GM12878 (cell line): ENCODE data around the gene SORBS1. TPM values are rescaled to one million over a fixed set of nuclear protein-coding genes. Genes with fewer than 3 reads are reported as not detected.

Source experiments
- ATAC-seq: fragments of 200-7000 bp; cut with Tn5 transposase; 3 replicates; pipeline ENCODE4 v1.9.1; 2020; ENCODE audit warnings: mild to moderate bottlenecking, moderate library complexity
- BruUV-seq: library from RNA; stranded (reverse); fragments of 400-500 nt; replicated peaks from 2 replicates; lab custom pipeline; 2021; lab: Mats Ljungman, UMichigan
- CTCF ChIA-PET: fragments of 300-600 bp; sonication (Branson Sonifier 250); formaldehyde crosslinking; extraction: SDS; loops from one replicate; lab custom pipeline; 2021; ENCODE audit warnings: inconsistent platforms; lab: Yijun Ruan, JAX
- POLR2A ChIA-PET: fragments of 350-600 bp; formaldehyde crosslinking; extraction: SDS; loops from one replicate; lab custom pipeline; 2021; ENCODE audit warnings: inconsistent platforms; lab: Charles Lee
- RAD21 ChIA-PET: fragments of 300-600 bp; sonication (Branson Sonifier 250); formaldehyde crosslinking; loops from one replicate; lab custom pipeline; 2023; ENCODE audit warnings: antibody characterized with exemption; ENCODE audit not compliant: unreplicated experiment; lab: Charles Lee
- SMC1A ChIA-PET: fragments of 300-600 bp; sonication (Branson Sonifier 250); formaldehyde crosslinking; loops from one replicate; lab custom pipeline; 2023; ENCODE audit not compliant: unreplicated experiment, uncharacterized antibody; lab: Charles Lee
- DNase-seq: peaks from one replicate; pipeline ENCODE4 v3.0.0-alpha.2; 2011; ENCODE audit warnings: low read depth, low spot score
- FAIRE-seq: peaks from 3 replicates; lab custom pipeline; 2011; peaks lifted over from hg19 to GRCh38; lab: Jason Lieb, UNC
- H2AFZ ChIP-seq: 2 replicates; pipeline ENCODE4 v1.6.0; 2011; ENCODE audit warnings: low read depth, low read length, control low read depth; ENCODE audit not compliant: control insufficient read depth
- H3K27ac ChIP-seq: 2 replicates; pipeline ENCODE4 v1.5.1; 2011; ENCODE audit warnings: control low read depth; ENCODE audit not compliant: control insufficient read depth, insufficient read depth
- H3K27me3 ChIP-seq, 2 experiments: replicated peaks in 1 of 2; 2 replicates each; pipeline versions ENCODE4 v1.6.0 to v1.6.1; 2011; ENCODE audit warnings: low read length in 1 of 2; ENCODE audit not compliant: control insufficient read depth in 2 of 2, insufficient read depth in 2 of 2
- H3K36me3 ChIP-seq, 2 experiments: 2 replicates each; pipeline ENCODE4 v1.5.1; 2011; ENCODE audit warnings: low read length in 1 of 2; ENCODE audit not compliant: control insufficient read depth in 2 of 2, insufficient read depth in 2 of 2
- H3K4me1 ChIP-seq: 2 replicates; pipeline ENCODE4 v1.6.1; 2011; ENCODE audit warnings: mild to moderate bottlenecking, low read length, moderate library complexity, mixed read lengths; ENCODE audit not compliant: control insufficient read depth, insufficient read depth
- H3K4me2 ChIP-seq: 2 replicates; pipeline ENCODE4 v1.6.0; 2011; ENCODE audit warnings: control low read depth; ENCODE audit not compliant: control insufficient read depth, insufficient read depth
- H3K4me3 ChIP-seq: fragments of 200-600 bp; sonication (generic); 2 replicates; pipeline ENCODE4 v1.5.1; 2016
- H3K79me2 ChIP-seq: 2 replicates; pipeline ENCODE4 v1.6.0; 2011; ENCODE audit warnings: low read length; ENCODE audit not compliant: control insufficient read depth, insufficient read depth
- H3K9ac ChIP-seq: 2 replicates; pipeline ENCODE4 v1.8.0; 2011; ENCODE audit warnings: low read length, control low read depth, mixed read lengths; ENCODE audit not compliant: control insufficient read depth, insufficient read depth
- H3K9me3 ChIP-seq: replicated peaks from 3 replicates; pipeline ENCODE4 v1.5.1; 2011; ENCODE audit warnings: mild to moderate bottlenecking, low read length; ENCODE audit not compliant: control insufficient read depth, insufficient read depth
- H4K20me1 ChIP-seq: 2 replicates; pipeline ENCODE4 v1.6.0; 2011; ENCODE audit not compliant: control insufficient read depth, insufficient read depth
- BRCA1 ChIP-seq: IDR thresholded peaks from 2 replicates; pipeline ENCODE4 v1.6.1; 2011; ENCODE audit warnings: low read depth, low read length, improper control_type of control experiment
- CHD4 ChIP-seq: fragments of 200-600 bp; sonication (generic); IDR thresholded peaks from 2 replicates; pipeline ENCODE4 v1.6.1; 2016; ENCODE audit warnings: mild to moderate bottlenecking
- EGR1 ChIP-seq, 2 experiments: IDR thresholded peaks; 1 replicate in 1 of 2; 2 replicates in 1 of 2; pipeline ENCODE4 v1.6.1; 2011 to 2012; ENCODE audit warnings: low read depth in 2 of 2, low read length in 2 of 2, borderline replicate concordance in 1 of 2, mild to moderate bottlenecking in 1 of 2, moderate library complexity in 1 of 2
- GABPA ChIP-seq: IDR thresholded peaks from 2 replicates; pipeline ENCODE4 v1.6.1; 2014; ENCODE audit warnings: antibody characterized with exemption, low read depth, mild to moderate bottlenecking, inconsistent platforms
- JUNB ChIP-seq: IDR thresholded peaks from 2 replicates; pipeline ENCODE4 v1.6.1; 2016; ENCODE audit warnings: antibody characterized with exemption, mild to moderate bottlenecking
- JUND ChIP-seq: IDR thresholded peaks from 2 replicates; pipeline ENCODE4 v1.6.1; 2012; ENCODE audit warnings: low read depth, mild to moderate bottlenecking, low read length, improper control_type of control experiment, moderate library complexity
- NFYA ChIP-seq: IDR thresholded peaks from 2 replicates; pipeline ENCODE4 v1.6.1; 2011; ENCODE audit warnings: low read depth, mild to moderate bottlenecking, low read length, improper control_type of control experiment, borderline replicate concordance
- POLR2AphosphoS5 ChIP-seq: IDR thresholded peaks from 2 replicates; pipeline ENCODE4 v1.6.1; 2011; ENCODE audit warnings: mild to moderate bottlenecking, low read length, inconsistent platforms
- RBBP5 ChIP-seq: fragments of 200-600 bp; sonication (generic); conservative IDR thresholded peaks from 2 replicates; pipeline ENCODE4 v1.6.1; 2016
- RUNX3 ChIP-seq: IDR thresholded peaks from 2 replicates; pipeline ENCODE4 v1.6.1; 2012; ENCODE audit warnings: low read length, inconsistent platforms
- SP1 ChIP-seq: IDR thresholded peaks from one replicate; pipeline ENCODE4 v1.6.1; 2011; ENCODE audit warnings: low read depth, low read length
- SUZ12 ChIP-seq: fragments of 200-600 bp; sonication (generic); IDR thresholded peaks from one replicate; pipeline ENCODE4 v1.6.1; 2018; ENCODE audit warnings: antibody characterized with exemption, mild to moderate bottlenecking; ENCODE audit not compliant: unreplicated experiment
- TARDBP ChIP-seq: IDR thresholded peaks from 2 replicates; pipeline ENCODE4 v1.6.1; 2016; ENCODE audit warnings: borderline replicate concordance
- WGBS: methylation state at CpG from one replicate; pipeline ENCODE4 v1.1.6; 2016; ENCODE audit warnings: low lambda C conversion rate; ENCODE audit not compliant: insufficient replicate concordance, insufficient coverage; ENCODE audit errors: missing lambda C conversion rate; 5-methylcytosine and 5-hydroxymethylcytosine counted together
- in situ Hi-C: fragments of 300-500 bp; cut with MboI; formaldehyde crosslinking; loops from 9 replicates; pipeline ENCODE4 v1.14.3; 2018; ENCODE audit warnings: mixed read lengths
- intact Hi-C: fragments of 100-400 bp; cut with micrococcal nuclease; formaldehyde crosslinking; loops from one replicate; pipeline ENCODE4 v1.14.2; 2022; ENCODE audit not compliant: unreplicated experiment
- polyA plus RNA-seq, 11 experiments: library from polyadenylated mRNA; depleted of rRNA in 4 of 11; unstranded in 6 of 11; stranded (reverse) in 5 of 11; fragments of >200 nt; fragmentation: Nextera tagmentation in 4 of 11; fragmentation: Illumina TruSeq in 1 of 11; extraction: Ambion mirVana in 4 of 11; extraction: Trizol in 1 of 11; gene quantifications; 1 replicate in 1 of 11; 2 replicates in 10 of 11; pipeline versions ENCODE4 v1.2.1 to v1.2.3, GENCODE V29; 2011 to 2016; ENCODE audit warnings: inconsistent platforms in 2 of 11, missing spikeins in 2 of 11, low read depth in 1 of 11
- total RNA-seq, 4 experiments: library from RNA; depleted of rRNA in 3 of 4; stranded (reverse); fragments of >200 nt in 3 of 4; fragmentation: Illumina TruSeq in 1 of 4; extraction: Trizol in 1 of 4; gene quantifications; 2 replicates each; pipeline versions ENCODE4 v1.2.1 to v1.2.3, GENCODE V29; 2013 to 2021
- TF ChIP-seq, protein P1 (sequence below): fragments of 450-650 bp; IDR thresholded peaks from 2 replicates; pipeline ENCODE4 v1.6.1; 2017; ENCODE audit warnings: mild to moderate bottlenecking, moderate library complexity

Gene SORBS1
- total and polyA plus RNA-seq, 10 of the 15 experiments (the other 5 are each of a cell fraction or from before 2014, with no cell fraction given): 0.13 to 0.75 (median 0.39) TPM

DNA sequence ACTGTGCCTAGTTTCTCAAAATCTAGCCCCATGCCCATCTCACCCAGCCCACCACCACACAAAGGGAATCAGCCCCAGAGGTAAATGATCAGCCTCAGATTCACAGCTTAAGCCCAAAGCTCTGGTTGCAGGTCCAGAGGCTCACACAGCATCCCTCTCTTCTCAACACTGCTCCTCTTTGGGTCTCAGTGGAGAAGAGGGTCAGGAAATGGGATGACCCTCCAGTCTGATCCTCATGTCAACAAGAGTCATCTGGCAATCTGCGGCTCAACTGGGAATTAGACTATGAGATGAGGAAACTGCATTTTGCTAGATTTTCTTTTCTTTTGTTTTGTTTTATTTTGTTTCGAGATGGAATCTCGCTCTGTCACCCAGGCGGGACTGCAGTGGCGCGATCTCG, 144.2 kb downstream of the SORBS1 start:
- BruUV-seq: no TSS peak
- ATAC-seq (no peak), FAIRE-seq (no peak), DNase-seq (no peak)
- Histone ChIP-seq H3K4me1 (no peaks in the 10 kb centered on the region), H3K9ac (no peak overlapping the region), H3K4me3 (no peak overlapping the region), H3K79me2 (no peaks in the 10 kb centered on the region), H2AFZ (no peak overlapping the region), H3K9me3 (no peaks in the 10 kb centered on the region), H3K36me3 (no peaks in the 10 kb centered on the region), H3K4me2 (no peak overlapping the region), H3K27ac (no peak overlapping the region), H4K20me1 (no peaks in the 10 kb centered on the region), H3K27me3 (no peaks in the 10 kb centered on the region; a peak in 2 of 4 replicates)
- ChIA-PET POLR2A (interaction anchor here (0.8 kb wide), 1 partner anchor 181 kb away, joined by 3 read pairs; no protein-coding TSS in a partner anchor), RAD21 (interaction anchor here (1.5 kb wide), 1 partner anchor 27 kb away, joined by 3 read pairs; no protein-coding TSS in a partner anchor), SMC1A (interaction anchor here (0.6 to 1.0 kb wide), 2 partner anchors 16 to 41 kb away, joined by 3 read pairs; no protein-coding TSS in a partner anchor), CTCF (interaction anchor here (0.7 to 1.6 kb wide), 3 partner anchors 13 to 30 kb away, joined by 3 to 6 read pairs (median 4); no protein-coding TSS in a partner anchor)
- WGBS: 93% methylated on average over 7 of the region's 7 CpGs
- in situ Hi-C loops (no loop called here), intact Hi-C loops (no loop called here)
- TF ChIP-seq SP1: no peak
- no peak for TF ChIP-seq POLR2AphosphoS5
- no peak for TF ChIP-seq SUZ12
- TF ChIP-seq RBBP5: no peak
- no peak for TF ChIP-seq JUNB
- no peak for TF ChIP-seq CHD4
- TF ChIP-seq GABPA: no peak
- TF ChIP-seq EGR1 (IDR thresholded peaks at IDR 0.05; ENCODE audit: borderline replicate concordance in 1 of 2, low read depth in 2 of 2, low read length in 2 of 2): no peak
- no peak for TF ChIP-seq RUNX3

DNA sequence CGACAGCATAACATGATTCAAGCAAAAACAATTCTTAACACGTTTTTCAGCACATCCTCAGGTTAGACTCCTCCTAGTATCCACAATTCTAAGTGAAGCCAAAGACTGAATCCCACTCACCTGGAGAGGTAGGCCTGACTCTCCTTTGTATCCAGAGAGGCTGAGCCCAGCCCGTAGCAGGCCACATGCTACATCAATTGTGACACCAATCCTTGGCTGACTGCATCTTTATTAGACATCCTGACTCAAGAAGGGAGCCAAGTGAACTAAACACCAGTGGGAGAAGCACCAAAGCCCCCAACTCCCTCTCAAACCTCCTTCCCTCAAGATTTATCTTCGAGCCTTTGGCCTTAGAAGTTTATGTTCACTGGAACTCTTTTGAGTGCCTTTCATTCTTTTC, 144.9 kb downstream of the SORBS1 start:
- Histone ChIP-seq H3K27ac (no peak overlapping the region), H3K4me3 (no peak overlapping the region), H4K20me1 (no peaks in the 10 kb centered on the region), H2AFZ (no peak overlapping the region), H3K9ac (no peak overlapping the region), H3K36me3 (no peaks in the 10 kb centered on the region), H3K27me3 (no peaks in the 10 kb centered on the region; a peak in 2 of 4 replicates), H3K9me3 (no peaks in the 10 kb centered on the region), H3K79me2 (no peaks in the 10 kb centered on the region), H3K4me2 (no peak overlapping the region), H3K4me1 (no peaks in the 10 kb centered on the region)
- TF ChIP-seq, protein P1, sequence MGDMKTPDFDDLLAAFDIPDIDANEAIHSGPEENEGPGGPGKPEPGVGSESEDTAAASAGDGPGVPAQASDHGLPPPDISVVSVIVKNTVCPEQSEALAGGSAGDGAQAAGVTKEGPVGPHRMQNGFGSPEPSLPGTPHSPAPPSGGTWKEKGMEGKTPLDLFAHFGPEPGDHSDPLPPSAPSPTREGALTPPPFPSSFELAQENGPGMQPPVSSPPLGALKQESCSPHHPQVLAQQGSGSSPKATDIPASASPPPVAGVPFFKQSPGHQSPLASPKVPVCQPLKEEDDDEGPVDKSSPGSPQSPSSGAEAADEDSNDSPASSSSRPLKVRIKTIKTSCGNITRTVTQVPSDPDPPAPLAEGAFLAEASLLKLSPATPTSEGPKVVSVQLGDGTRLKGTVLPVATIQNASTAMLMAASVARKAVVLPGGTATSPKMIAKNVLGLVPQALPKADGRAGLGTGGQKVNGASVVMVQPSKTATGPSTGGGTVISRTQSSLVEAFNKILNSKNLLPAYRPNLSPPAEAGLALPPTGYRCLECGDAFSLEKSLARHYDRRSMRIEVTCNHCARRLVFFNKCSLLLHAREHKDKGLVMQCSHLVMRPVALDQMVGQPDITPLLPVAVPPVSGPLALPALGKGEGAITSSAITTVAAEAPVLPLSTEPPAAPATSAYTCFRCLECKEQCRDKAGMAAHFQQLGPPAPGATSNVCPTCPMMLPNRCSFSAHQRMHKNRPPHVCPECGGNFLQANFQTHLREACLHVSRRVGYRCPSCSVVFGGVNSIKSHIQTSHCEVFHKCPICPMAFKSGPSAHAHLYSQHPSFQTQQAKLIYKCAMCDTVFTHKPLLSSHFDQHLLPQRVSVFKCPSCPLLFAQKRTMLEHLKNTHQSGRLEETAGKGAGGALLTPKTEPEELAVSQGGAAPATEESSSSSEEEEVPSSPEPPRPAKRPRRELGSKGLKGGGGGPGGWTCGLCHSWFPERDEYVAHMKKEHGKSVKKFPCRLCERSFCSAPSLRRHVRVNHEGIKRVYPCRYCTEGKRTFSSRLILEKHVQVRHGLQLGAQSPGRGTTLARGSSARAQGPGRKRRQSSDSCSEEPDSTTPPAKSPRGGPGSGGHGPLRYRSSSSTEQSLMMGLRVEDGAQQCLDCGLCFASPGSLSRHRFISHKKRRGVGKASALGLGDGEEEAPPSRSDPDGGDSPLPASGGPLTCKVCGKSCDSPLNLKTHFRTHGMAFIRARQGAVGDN: no peak
- no peak for TF ChIP-seq NFYA
- no peak for TF ChIP-seq JUND
- TF ChIP-seq BRCA1: no peak
- TF ChIP-seq TARDBP: no peak
- in situ Hi-C loops: no loop called here
- ChIA-PET CTCF (interaction anchor here (0.7 to 1.6 kb wide), 3 partner anchors 14 to 29 kb away, joined by 3 to 6 read pairs (median 4); no protein-coding TSS in a partner anchor), POLR2A (interaction anchor here (0.5 kb wide), 1 partner anchor 12 kb away, joined by 3 read pairs; no protein-coding TSS in a partner anchor), RAD21 (interaction anchor here (1.5 kb wide), 1 partner anchor 26 kb away, joined by 3 read pairs; no protein-coding TSS in a partner anchor), SMC1A (interaction anchor here (1.0 kb wide), 1 partner anchor 41 kb away, joined by 3 read pairs; no protein-coding TSS in a partner anchor)
- FAIRE-seq (no peak), DNase-seq (no peak), ATAC-seq (no peak)
- intact Hi-C loops: no loop called here
- WGBS: 30% methylated on average over 4 of the region's 4 CpGs
- BruUV-seq: no TSS peak
